Stimulated activated naive CD4-positive, alpha-beta T cell (primary cell): Measurements from ENCODE around the gene EIF5.

ENCODE experiments used
- DNase-seq, 6 experiments: peaks; one replicate each; lab custom pipeline; 2025; lab: John Stamatoyannopoulos, UW

EIF5 gene

DNA sequence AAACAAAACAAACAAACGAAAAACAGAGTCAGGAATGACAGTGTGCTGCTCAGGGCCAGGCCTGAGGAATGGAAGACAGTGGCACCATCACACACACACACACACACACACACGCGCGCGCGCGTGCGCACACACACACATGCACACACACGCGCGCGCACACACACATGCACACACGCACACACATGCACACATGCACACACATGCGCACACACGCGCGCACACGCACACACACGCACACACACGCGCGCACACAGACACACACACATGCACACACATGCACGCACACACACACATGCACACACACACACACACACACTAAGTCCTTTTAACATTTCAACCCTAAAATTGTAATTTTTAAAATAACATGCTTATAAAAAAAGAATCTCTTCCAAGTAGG lies 38.0 kb downstream of the EIF5 start:
- DNase-seq: no peak

DNA sequence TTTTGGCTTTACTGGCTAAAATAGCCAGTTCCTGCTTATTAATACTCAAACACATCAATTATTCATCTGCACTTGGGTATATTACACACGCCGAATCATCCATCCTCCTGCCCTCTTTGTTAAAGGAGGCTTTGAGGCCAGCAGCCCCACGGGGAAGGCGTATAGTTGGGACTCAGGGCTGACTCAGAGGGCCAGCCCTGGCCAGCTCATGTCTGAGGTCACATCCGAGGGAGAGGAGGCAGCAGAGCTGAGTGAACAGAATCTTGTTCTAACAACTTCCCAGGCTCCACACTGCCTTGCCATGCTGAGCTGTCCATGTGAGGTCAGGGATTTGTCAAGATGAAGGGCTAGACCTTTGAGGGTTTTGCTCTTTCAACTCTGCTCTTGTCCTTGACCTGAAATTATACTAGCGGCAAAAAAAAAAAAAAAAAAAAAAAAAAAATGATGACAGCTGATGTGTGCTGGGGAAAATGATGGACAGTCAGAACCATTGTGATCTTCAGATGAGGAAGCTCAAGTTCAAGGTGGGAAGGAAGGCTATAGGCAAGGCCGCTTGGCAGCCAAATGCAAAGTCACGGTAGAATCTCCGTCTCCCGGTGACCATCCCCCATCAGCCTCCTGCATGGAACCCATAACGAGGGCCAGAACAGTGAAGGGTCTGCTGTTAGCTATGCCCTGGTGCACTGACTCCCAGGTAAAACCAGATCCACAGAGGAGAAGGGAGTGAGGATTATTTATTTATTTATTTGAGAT lies 38.7 kb downstream of the EIF5 start:
- DNase-seq: no peak

GRCh38 chr14:103374121-103374520 lies 40.1 kb downstream of the EIF5 start:
- DNase-seq: no peak

DNA sequence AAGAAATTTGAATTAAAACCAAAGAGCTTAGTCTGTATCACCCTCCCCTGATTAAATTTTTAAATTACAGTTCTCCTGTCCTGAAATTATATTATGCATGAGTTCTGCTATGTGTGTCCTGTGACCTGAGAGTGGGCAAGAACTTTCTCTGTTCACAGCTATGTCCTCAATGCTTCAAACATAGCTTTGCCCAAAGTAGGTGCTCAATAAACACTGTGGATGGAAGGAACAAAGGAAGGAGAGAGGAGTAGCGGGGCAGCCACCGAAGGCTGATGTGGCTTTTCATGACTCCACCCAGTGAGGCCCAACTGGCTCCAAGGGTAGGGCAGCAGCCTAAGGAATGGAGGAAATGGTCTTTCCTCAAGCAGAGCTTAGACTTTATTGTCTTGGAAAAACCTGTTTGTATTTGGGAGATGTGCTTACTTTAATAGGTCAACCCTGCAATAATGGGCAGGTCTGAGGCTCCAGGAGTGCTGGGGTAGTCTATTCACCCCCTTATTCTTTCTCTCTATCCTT lies 43.5 kb downstream of the EIF5 start:
- no peak for DNase-seq

DNA sequence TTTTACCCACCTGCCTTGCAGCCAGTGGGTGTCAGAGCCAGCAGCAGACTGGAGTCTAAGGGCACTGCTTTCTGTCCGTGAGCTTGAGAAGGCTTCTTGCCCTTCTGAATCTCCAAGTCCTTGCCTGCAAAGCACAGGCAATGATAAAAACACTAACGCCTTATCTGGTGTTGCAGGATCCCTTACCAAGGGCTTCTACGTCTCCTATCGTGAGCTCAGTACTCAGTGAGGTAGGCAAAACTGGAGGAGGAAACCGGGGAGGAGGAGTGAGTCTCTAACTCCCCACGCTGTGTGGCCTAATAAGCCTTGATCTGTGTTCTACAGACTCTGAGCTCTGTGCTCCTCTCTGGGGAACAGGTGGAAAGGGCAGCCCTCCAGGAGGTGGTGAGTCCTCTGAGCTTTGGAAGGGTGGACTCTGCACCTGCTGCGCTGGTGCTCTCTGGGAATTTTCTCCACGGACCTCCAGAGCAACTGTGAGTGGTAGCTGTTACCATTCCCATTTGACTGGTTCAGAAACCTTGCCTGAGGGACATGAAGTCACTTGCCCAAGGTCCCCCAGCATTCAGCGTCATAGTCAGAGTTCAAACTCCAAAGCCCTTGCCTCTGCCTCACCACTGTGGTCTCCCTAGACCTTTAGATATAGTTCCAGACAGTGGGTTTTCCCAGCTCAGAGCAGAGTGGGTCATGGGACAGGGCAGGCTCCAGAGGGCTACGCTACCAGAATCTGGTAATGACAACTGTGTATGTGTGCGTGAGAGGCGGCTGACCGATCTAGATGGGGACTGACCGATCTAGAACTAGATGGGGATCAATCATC lies 44.2 kb downstream of the EIF5 start:
- no peak for DNase-seq

DNA sequence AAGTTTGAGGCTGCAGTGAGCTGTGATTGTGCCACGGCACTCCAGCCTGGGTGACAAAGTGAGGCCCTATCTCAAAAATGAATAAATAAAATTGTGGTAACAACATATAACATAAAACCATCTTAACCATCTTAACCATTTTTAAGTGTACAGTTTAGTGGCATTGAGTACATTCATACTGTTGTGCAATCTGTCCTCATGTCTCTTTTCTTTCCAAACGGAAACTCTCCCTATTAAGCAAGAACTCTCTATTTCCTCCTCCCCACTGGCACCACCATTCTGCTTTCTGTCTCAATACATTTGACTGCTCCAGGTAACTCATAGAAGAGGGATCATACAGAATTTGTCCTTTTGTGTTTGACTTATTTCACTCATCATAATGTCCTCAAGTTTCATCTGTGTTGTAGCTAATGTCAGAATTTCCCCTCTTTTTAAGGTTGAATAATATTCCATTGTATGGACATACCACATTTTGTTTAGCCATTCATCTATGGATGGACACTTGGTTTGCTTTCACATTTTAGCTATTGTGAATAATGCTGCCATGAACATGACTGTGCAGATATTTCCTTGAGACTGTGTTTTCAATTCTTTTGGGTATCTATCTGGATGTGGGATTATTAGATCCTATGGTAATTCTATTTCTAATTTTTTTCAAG lies 46.8 kb downstream of the EIF5 start:
- DNase-seq: no peak

DNA sequence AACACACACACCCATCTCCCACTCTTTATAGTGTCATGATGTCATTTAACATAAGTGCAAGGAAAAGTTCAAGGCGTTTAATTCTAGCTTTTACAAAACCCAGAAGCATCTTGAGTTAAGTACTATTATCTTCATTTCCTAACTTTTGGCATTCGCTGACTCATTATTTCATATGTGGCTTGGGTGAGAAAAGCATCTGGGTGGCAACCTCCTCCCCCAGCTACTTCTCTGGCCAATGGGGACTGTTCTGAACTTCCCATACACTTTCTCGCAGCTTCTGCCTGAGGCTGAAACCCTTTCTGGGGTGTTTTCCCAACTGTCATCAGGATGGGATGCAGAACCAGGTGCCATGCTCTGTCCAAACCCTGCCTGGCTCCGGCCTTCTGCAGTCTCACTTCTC lies 48.3 kb downstream of the EIF5 start:
- DNase-seq: no peak

- no peak for DNase-seq
These were observed 50.6 kb downstream of the EIF5 start for GRCh38 chr14:103384450-103385151.

DNA sequence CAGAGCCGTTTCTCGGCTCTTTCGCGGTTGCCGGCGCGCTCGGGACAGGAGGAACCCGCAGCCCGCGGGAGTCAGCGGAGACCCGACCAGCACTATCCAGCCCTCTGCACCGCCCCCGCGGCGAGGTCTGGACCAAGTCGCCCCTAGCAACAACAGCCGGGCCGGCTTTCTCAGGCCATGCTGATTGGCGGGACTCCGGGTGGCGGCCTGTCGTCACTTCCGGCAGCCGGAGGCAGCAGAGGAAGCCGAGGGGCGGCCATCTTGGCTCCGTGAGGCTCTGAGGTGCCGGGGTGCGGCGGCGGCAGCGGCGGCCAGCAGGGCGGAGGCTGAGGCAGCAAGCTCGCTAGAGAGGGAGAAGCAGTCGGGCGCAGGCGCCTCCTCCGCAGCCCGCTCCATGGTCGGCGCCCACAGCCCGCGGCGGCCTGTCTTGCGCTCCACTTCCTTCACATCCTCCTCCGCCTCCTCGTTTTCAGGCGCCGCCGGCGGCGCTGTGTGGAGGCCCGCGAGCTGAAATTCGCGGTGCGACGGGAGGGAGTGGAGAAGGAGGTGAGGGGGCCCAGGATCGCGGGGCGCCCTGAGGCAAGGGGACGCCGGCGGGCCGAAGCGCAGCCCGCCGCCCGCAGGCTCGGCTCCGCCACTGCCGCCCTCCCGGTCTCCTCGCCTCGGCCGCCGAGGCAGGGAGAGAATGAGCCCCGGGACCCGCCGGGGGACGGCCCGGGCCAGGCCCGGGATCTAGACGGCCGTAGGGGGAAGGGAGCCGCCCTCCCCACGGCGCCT lies 51.3 kb downstream of the EIF5 start, which contains the start of gene MARK3:
Gene MARK3, plus strand, starts transcription at position 264 of the 777 bp plus-strand sequence. CDS start 615 bp downstream, outside the sequence.
- peak; percentile 93 to 96 (median 94) for DNase-seq

DNA sequence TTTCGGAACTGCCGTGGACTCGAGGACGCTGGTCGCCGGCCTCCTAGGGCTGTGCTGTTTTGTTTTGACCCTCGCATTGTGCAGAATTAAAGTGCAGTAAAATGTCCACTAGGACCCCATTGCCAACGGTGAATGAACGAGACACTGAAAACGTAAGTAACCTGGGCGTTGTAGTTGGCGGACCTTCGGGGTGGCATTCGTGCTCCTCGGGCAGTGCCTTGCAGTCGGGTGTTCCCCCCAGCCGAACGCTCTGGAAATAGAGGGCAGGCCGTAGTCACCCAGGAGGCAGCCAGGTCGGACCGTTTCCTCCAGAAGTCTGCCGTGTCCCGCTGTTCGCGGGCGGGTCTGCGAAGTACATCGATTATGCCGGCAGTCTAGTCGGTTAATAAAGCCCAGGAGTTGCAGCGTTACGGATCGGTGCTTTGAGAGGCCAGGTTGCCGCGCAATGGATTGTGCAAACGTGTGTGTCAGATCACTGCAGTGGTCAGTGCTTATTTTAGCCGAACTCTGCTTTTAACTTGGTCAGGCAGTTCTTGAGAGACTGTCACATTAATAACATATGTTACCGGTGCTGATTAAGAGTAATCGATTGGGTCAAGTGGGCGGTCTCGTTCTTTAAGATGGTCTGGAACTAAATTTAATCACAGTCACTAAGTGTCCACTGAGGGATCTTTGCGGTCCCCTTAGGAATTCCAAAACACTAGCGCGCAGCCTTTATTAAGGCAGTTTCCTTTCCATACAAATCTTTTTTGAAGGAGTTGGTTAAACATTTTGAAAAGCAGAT lies 52.1 kb downstream of the EIF5 start:
- peak in 4 of 6 experiments; percentile 32 to 54 (median 38) for DNase-seq

- DNase-seq: no peak
These were observed 52.8 kb downstream of the EIF5 start for GRCh38 chr14:103386713-103387329.

DNA sequence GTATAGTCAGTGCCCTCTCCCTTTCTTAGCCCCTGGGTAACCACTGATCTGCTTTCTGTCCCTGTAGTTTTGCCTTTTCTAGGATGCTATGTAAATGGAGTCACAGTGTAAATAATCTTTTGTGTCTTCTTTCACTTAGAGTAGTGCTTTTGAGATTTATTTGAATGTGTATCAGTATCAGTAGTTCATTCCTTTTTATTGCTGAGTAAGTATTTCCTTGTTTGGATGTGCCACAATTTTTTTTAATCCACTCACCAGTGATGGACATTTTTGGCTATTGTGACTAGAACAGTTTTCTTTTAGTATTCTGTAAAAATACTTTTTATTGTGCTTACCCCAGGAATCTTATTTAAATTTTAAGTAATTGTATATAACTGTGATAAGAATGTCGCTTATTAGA lies 54.6 kb downstream of the EIF5 start:
- no peak for DNase-seq

DNA sequence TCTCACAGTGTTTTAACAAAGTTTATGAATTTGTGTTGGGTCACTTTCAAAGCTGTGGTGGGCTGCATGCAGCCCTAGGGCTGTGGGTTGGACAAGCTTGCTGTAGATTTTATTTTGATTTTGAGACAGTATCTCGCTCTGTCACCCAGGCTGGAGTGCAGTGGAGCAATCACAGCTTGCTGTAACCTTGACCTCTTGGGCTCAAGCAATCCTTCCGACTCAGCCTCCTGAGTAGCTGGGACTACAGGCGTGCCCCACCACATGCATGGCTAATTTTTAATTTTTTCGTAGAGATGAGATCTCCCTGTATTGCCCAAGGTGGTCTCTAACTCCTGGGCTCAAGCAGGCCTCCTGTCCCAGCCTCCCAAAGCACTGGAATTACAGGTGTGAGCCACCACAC lies 56.6 kb downstream of the EIF5 start:
- no peak for DNase-seq

DNA sequence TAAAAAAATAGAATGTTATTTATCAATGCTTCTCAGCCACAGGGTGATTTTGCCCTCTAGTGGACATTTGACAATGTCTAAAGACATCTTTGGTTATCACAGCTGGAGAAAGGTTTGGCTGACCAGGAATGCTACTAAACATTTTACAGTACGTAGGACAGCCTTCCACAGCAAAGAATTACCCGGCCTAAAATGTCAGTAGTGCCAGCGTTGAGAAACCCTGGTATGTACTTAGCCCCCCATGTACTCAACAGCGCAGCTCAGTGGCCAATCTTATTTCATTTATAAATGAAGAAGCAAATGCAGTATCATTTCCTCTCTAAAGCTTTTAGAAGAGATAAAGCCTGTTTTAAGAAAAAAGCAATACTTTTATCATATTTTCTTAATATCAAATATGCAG lies 57.0 kb downstream of the EIF5 start:
- peak; percentile 7 to 51 (median 22) for DNase-seq

DNA sequence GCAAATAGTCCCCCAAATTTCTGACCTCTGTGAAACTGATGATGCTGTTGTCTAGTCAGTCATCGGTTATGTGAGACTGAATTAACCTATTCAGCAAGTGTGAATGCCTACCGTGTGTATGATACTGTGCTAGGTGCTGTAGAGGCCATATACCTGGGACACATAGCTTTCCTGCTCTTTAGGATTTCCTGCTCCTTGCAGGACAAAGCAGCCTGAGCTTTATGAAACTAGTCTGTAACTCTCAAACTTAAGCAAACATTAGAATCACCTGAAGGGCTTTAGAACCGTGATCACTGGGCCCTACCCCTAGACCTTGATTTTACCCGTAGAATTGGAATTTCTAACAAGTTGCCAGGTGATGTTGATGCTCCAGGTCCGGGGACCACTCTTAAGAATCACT lies 58.1 kb downstream of the EIF5 start:
- DNase-seq: no peak

GRCh38 chr14:103392572-103392971 lies 58.5 kb downstream of the EIF5 start:
- DNase-seq: no peak

DNA sequence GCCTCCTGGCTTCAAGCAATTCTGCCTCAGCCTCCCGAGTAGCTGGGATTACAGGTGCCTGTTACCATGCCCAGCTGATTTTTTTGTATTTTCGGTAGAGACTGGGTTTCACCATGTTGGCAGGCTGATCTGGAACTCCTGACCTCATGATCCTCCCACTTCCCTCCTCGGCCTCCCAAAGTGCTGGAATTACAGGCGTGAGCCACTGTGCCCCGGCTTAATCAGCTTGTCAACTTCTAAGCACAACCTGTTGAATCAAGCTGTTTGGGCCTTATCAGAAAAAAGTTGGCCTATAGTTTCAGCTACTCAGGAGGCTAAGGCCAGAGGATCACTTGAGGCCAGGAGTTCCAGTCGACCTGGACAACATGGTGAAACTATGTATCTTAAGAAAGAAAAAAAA lies 59.0 kb downstream of the EIF5 start:
- no peak for DNase-seq

- DNase-seq: peak in 2 of 6 experiments; percentile 14 to 21
These were observed 59.9 kb downstream of the EIF5 start for GRCh38 chr14:103393676-103394626.
